Kidney glomerular epithelial cell (primary cell): ENCODE data around the gene PTPRC.
A peak's percentile ranks its signal among the peaks of the same experiment; 100 is the strongest.

Experiments used
- DNase-seq: peaks from one replicate; lab custom pipeline; 2025; lab: John Stamatoyannopoulos, UW

Gene PTPRC

GRCh38 chr1:198674009-198674408 lies 35.2 kb downstream of the PTPRC start:
- DNase-seq = no peak

GRCh38 chr1:198676253-198676652 lies 37.4 kb downstream of the PTPRC start:
- DNase-seq = no peak

GRCh38 chr1:198677027-198677426 lies 38.2 kb downstream of the PTPRC start:
- peak; percentile 28 for DNase-seq

GRCh38 chr1:198677871-198678270 lies 39.0 kb downstream of the PTPRC start:
- DNase-seq = no peak

GRCh38 chr1:198678301-198678836 lies 39.5 kb downstream of the PTPRC start:
- no peak for DNase-seq

- DNase-seq = no peak
Observed at GRCh38 chr1:198678901-198679329, 40.1 kb downstream of the PTPRC start.

GRCh38 chr1:198679535-198680173 lies 40.8 kb downstream of the PTPRC start:
- DNase-seq = no peak

GRCh38 chr1:198680174-198680875 lies 41.5 kb downstream of the PTPRC start:
- DNase-seq = no peak

GRCh38 chr1:198681252-198681651 lies 42.4 kb downstream of the PTPRC start:
- no peak for DNase-seq

- DNase-seq = peak; percentile 79
Observed at GRCh38 chr1:198681831-198682759, 43.3 kb downstream of the PTPRC start.

GRCh38 chr1:198682850-198683249 lies 44.0 kb downstream of the PTPRC start:
- no peak for DNase-seq

GRCh38 chr1:198683449-198683848 lies 44.6 kb downstream of the PTPRC start:
- no peak for DNase-seq

- peak; percentile 51 for DNase-seq
Observed at GRCh38 chr1:198686069-198686728, 47.4 kb downstream of the PTPRC start.

- no peak for DNase-seq
Observed at GRCh38 chr1:198687429-198687828, 48.6 kb downstream of the PTPRC start.

GRCh38 chr1:198691063-198691462 lies 52.2 kb downstream of the PTPRC start:
- DNase-seq = no peak

GRCh38 chr1:198693321-198693720 lies 54.5 kb downstream of the PTPRC start:
- no peak for DNase-seq

GRCh38 chr1:198694542-198694941 lies 55.7 kb downstream of the PTPRC start:
- no peak for DNase-seq

GRCh38 chr1:198696211-198696610 lies 57.4 kb downstream of the PTPRC start:
- DNase-seq = no peak

- DNase-seq = peak; percentile 58
Observed at GRCh38 chr1:198699167-198700015, 60.6 kb downstream of the PTPRC start.

GRCh38 chr1:198700016-198700392 lies 61.2 kb downstream of the PTPRC start:
- no peak for DNase-seq

GRCh38 chr1:198700396-198700795 lies 61.6 kb downstream of the PTPRC start:
- no peak for DNase-seq
